ENCODE data around the gene TSPO. TPM values are rescaled to one million over a fixed set of nuclear protein-coding genes. Genes with fewer than 3 reads are reported as not detected.

TSPO gene
- total and polyA plus RNA-seq, 2 of the 13 experiments (the other 11 are each of a cell fraction or from before 2014, with no cell fraction given) = 0.46 to 1.4 TPM

- Histone ChIP-seq H3K79me2 (ENCODE audit: insufficient read depth, low read length) (no peaks in the 10 kb centered on the region), H4K20me1 (ENCODE audit: insufficient read depth, low read length) (no peaks in the 10 kb centered on the region), H3K4me2 (ENCODE audit: low read depth, low read length) (no peak overlapping the region), H3K27me3 (ENCODE audit: control insufficient read depth in 1 of 2, insufficient read depth in 2 of 2, low read length in 2 of 2) (peaks cover 18 to 58% of the 10 kb centered on the region in 2 experiments; a peak in 4 of 5 replicates), H2AFZ (ENCODE audit: low read length) (no peak overlapping the region), H3K27ac (ENCODE audit: extremely low read length, insufficient read depth, low read length) (no peak overlapping the region), H3K36me3 (replicated peaks in 1 of 2; ENCODE audit: control insufficient read depth in 1 of 2, insufficient read depth in 2 of 2, low read length in 2 of 2) (no peaks in the 10 kb centered on the region), H3K4me3 (replicated peaks in 1 of 3; ENCODE audit: insufficient read depth in 1 of 3, low read depth in 2 of 3, low read length in 3 of 3) (no peak overlapping the region), H3K4me1 (ENCODE audit: insufficient read depth, low read length) (no peaks in the 10 kb centered on the region), H3K9ac (ENCODE audit: insufficient read depth, low read depth, low read length) (no peak overlapping the region), H3K9me3 (ENCODE audit: low read length) (no peaks in the 10 kb centered on the region)
- POLR2A ChIA-PET = no interaction called here
- intact Hi-C loops (cut with micrococcal nuclease; ENCODE audit: unreplicated experiment) = no loop called here
- FAIRE-seq (no peak), ATAC-seq (no peak), DNase-seq (ENCODE audit: low spot score) (no peak)
- BruUV-seq (replicated peaks) = no TSS peak
- 14% methylated on average over 4 of the region's 13 CpGs for WGBS (ENCODE audit: low lambda C conversion rate)
- TF ChIP-seq NCOR1 (IDR thresholded peaks at IDR 0.05; ENCODE audit: borderline replicate concordance, low read length) (no peak), ZNF75D (CRISPR knock-in tag; IDR thresholded peaks at IDR 0.05; ENCODE audit: borderline replicate concordance) (no peak), RBM22 (optimal IDR thresholded peaks at IDR 0.05; ENCODE audit: low read length) (no peak), ZNF546 (CRISPR knock-in tag; conservative IDR thresholded peaks at IDR 0.05) (no peak), EEA1 (CRISPR knock-in tag; IDR thresholded peaks at IDR 0.05; ENCODE audit: borderline replicate concordance) (no peak)
- in situ Hi-C loops (cut with HindIII; ENCODE audit: extremely low pct_ligation_motif_present, low pct_unique_long_range_greater_than_20kb) = no loop called here
- CTCF ChIA-PET (ENCODE audit: low intra/inter-chr PET ratio, low total read pairs) = no interaction called here
Measured at GRCh38 chr22:43211941-43212433, 60.6 kb downstream of the TSPO start.

GRCh38 chr22:43212434-43212952 lies 61.1 kb downstream of the TSPO start:
- intact Hi-C loops (cut with micrococcal nuclease; ENCODE audit: unreplicated experiment) (no loop called here), in situ Hi-C loops (cut with HindIII; ENCODE audit: extremely low pct_ligation_motif_present, low pct_unique_long_range_greater_than_20kb) (no loop called here)
- Histone ChIP-seq H2AFZ (ENCODE audit: low read length) (no peak overlapping the region), H3K4me3 (replicated peaks in 1 of 3; ENCODE audit: insufficient read depth in 1 of 3, low read depth in 2 of 3, low read length in 3 of 3) (no peak overlapping the region), H3K36me3 (replicated peaks in 1 of 2; ENCODE audit: control insufficient read depth in 1 of 2, insufficient read depth in 2 of 2, low read length in 2 of 2) (no peaks in the 10 kb centered on the region), H3K9me3 (ENCODE audit: low read length) (no peaks in the 10 kb centered on the region), H3K4me2 (ENCODE audit: low read depth, low read length) (no peak overlapping the region), H3K79me2 (ENCODE audit: insufficient read depth, low read length) (no peaks in the 10 kb centered on the region), H3K27me3 (ENCODE audit: control insufficient read depth in 1 of 2, insufficient read depth in 2 of 2, low read length in 2 of 2) (peaks cover 18 to 53% of the 10 kb centered on the region in 2 experiments; a peak in 4 of 5 replicates), H3K4me1 (ENCODE audit: insufficient read depth, low read length) (no peaks in the 10 kb centered on the region), H4K20me1 (ENCODE audit: insufficient read depth, low read length) (no peaks in the 10 kb centered on the region), H3K27ac (ENCODE audit: extremely low read length, insufficient read depth, low read length) (no peak overlapping the region), H3K9ac (ENCODE audit: insufficient read depth, low read depth, low read length) (no peak overlapping the region)
- no peak for FAIRE-seq
- ChIA-PET CTCF (ENCODE audit: low intra/inter-chr PET ratio, low total read pairs) (no interaction called here), POLR2A (no interaction called here)
- 20% methylated on average over 5 of the region's 23 CpGs for WGBS (ENCODE audit: low lambda C conversion rate)
- BruUV-seq (replicated peaks) = no TSS peak
- DNase-seq (ENCODE audit: low spot score) = no peak
- ATAC-seq = no peak
- TF ChIP-seq ZNF788 (CRISPR knock-in tag; IDR thresholded peaks at IDR 0.05; ENCODE audit: borderline replicate concordance) (no peak), PPARG (CRISPR knock-in tag; conservative IDR thresholded peaks at IDR 0.05) (no peak), MNT (IDR thresholded peaks at IDR 0.05) (no peak), TFE3 (CRISPR knock-in tag; IDR thresholded peaks at IDR 0.05) (no peak)

All from HepG2 (cell line).